HEK293T (cell line): ENCODE measurements around the gene SLC6A7.

Source experiments
- ELF4 ChIP-seq: fragments of 450-650 bp; IDR thresholded peaks from 2 replicates; pipeline ENCODE4 v1.6.1; 2017; ENCODE audit warnings: antibody characterized with exemption
- FOXA1 ChIP-seq: fragments of 450-650 bp; IDR thresholded peaks from 2 replicates; pipeline ENCODE4 v1.6.1; 2016; ENCODE audit warnings: mild to moderate bottlenecking
- FOXK2 ChIP-seq: fragments of 450-650 bp; IDR thresholded peaks from 2 replicates; pipeline ENCODE4 v1.6.1; 2016; ENCODE audit warnings: mild to moderate bottlenecking
- FOXM1 ChIP-seq: fragments of 450-650 bp; IDR thresholded peaks from 2 replicates; pipeline ENCODE4 v1.6.1; 2017; ENCODE audit warnings: mild to moderate bottlenecking, borderline replicate concordance
- HDGF ChIP-seq: fragments of 450-650 bp; IDR thresholded peaks from 2 replicates; pipeline ENCODE4 v1.6.1; 2017; ENCODE audit warnings: antibody characterized with exemption, borderline replicate concordance
- L3MBTL2 ChIP-seq: fragments of 450-650 bp; conservative IDR thresholded peaks from 2 replicates; pipeline ENCODE4 v1.6.1; 2016; ENCODE audit warnings: mild to moderate bottlenecking
- NFRKB ChIP-seq: fragments of 450-650 bp; IDR thresholded peaks from 2 replicates; pipeline ENCODE4 v1.6.1; 2016; ENCODE audit warnings: mild to moderate bottlenecking, moderate library complexity
- SP1 ChIP-seq: fragments of 450-650 bp; IDR thresholded peaks from 2 replicates; pipeline ENCODE4 v1.6.1; 2017
- TARDBP ChIP-seq: fragments of 450-650 bp; IDR thresholded peaks from 2 replicates; pipeline ENCODE4 v1.6.1; 2016

DNA sequence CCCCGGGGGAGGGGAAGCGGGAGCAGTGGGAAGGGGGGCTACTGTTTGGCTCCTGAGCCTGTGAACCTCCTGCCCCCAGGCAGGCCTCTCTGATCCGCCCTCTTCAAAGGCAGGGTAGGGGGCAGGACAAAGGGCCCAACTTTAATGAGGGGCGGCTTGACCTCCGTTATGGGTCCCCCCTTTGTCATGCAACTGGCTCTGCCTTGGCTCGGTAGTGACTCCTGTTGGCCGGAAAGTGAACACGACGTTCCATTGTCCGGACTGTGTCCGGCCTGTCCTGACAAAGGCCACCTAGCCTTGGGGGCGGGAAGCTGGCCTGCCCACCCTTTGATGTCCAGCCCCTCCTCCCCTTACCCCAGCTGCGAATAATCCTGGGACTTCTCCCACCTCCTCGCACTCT, 22.0 kb upstream of the SLC6A7 start:
- TF ChIP-seq NFRKB: no peak
- TF ChIP-seq SP1: no peak
- TF ChIP-seq HDGF: no peak
- no peak for TF ChIP-seq FOXA1
- TF ChIP-seq L3MBTL2: no peak
- no peak for TF ChIP-seq ELF4
- no peak for TF ChIP-seq TARDBP
- no peak for TF ChIP-seq FOXM1
- TF ChIP-seq FOXK2: no peak
